K562 (cell line): ENCODE data around the gene ST6GALNAC1. TPM values are rescaled to one million over a fixed set of nuclear protein-coding genes. Genes with fewer than 3 reads are reported as not detected.

ENCODE experiments used
- BACH1 ChIP-seq: fragments of 200-800 bp; sonication (Bioruptor generic); IDR thresholded peaks from 2 replicates; pipeline ENCODE4 v1.6.1; 2016; ENCODE audit warnings: missing genetic modification characterization, missing compliant biosample characterization
- BCLAF1 ChIP-seq, 2 experiments: fragments of 450-650 bp in 1 of 2; IDR thresholded peaks; 2 replicates each; pipeline ENCODE4 v1.6.1; 2011 to 2017; ENCODE audit warnings: low read depth in 2 of 2, antibody characterized with exemption in 1 of 2, borderline replicate concordance in 1 of 2, low read length in 1 of 2, mild to moderate bottlenecking in 1 of 2, mixed read lengths in 1 of 2; ENCODE audit not compliant: control insufficient read depth in 1 of 2
- BHLHE40 ChIP-seq: IDR thresholded peaks from 2 replicates; pipeline ENCODE4 v1.6.1; 2011; ENCODE audit warnings: low read length, improper control_type of control experiment
- CBFA2T3 ChIP-seq: fragments of 450-650 bp; IDR thresholded peaks from 2 replicates; pipeline ENCODE4 v1.6.1; 2017
- E2F3 ChIP-seq: fragments of 250-450 bp; sonication (Bioruptor Pico); IDR thresholded peaks from 2 replicates; pipeline ENCODE4 v1.4.0; 2020; ENCODE audit warnings: mild to moderate bottlenecking
- HCFC1 ChIP-seq: IDR thresholded peaks from 2 replicates; pipeline ENCODE4 v1.6.1; 2012; ENCODE audit warnings: low read depth, low read length, improper control_type of control experiment
- JUN ChIP-seq, 2 experiments: sonication (generic) in 1 of 2; formaldehyde crosslinking in 1 of 2; IDR thresholded peaks; 2 replicates each; pipeline versions ENCODE4 v1.6.1 to v1.8.0; 2012 to 2022; ENCODE audit warnings: borderline replicate concordance in 2 of 2, mild to moderate bottlenecking in 2 of 2, improper control_type of control experiment in 1 of 2, low read depth in 1 of 2, low read length in 1 of 2, missing genetic modification reagents in 1 of 2
- LEF1 ChIP-seq: fragments of 450-650 bp; IDR thresholded peaks from 2 replicates; pipeline ENCODE4 v1.6.1; 2016; ENCODE audit warnings: mild to moderate bottlenecking
- MYBL2 ChIP-seq, 2 experiments: fragments of 450-650 bp in 1 of 2; sonication (generic) in 1 of 2; formaldehyde crosslinking in 1 of 2; IDR thresholded peaks; 2 replicates each; pipeline versions ENCODE4 v1.6.1 to v1.8.1; 2017 to 2022; ENCODE audit warnings: borderline replicate concordance in 1 of 2, inconsistent platforms in 1 of 2, low read depth in 1 of 2, mild to moderate bottlenecking in 1 of 2, missing genetic modification reagents in 1 of 2, moderate library complexity in 1 of 2
- NELFE ChIP-seq: IDR thresholded peaks from 2 replicates; pipeline ENCODE4 v1.6.1; 2011; ENCODE audit warnings: mild to moderate bottlenecking; ENCODE audit not compliant: insufficient read depth, insufficient read length
- POLR2H ChIP-seq: IDR thresholded peaks from 2 replicates; pipeline ENCODE4 v1.6.1; 2016; ENCODE audit warnings: missing genetic modification characterization, low read depth, mild to moderate bottlenecking, control low read depth, missing compliant biosample characterization, moderate library complexity
- SETDB1 ChIP-seq: IDR thresholded peaks from one replicate; pipeline ENCODE4 v1.6.1; 2012; ENCODE audit warnings: low read length, control low read depth, inconsistent platforms
- SIN3B ChIP-seq: fragments of 450-650 bp; IDR thresholded peaks from 2 replicates; pipeline ENCODE4 v1.6.1; 2017; ENCODE audit warnings: low read depth, mild to moderate bottlenecking, moderate library complexity
- SIRT6 ChIP-seq: IDR thresholded peaks from one replicate; pipeline ENCODE4 v1.6.1; 2012; ENCODE audit warnings: low read depth, mild to moderate bottlenecking, control low read depth, inconsistent platforms, low read length, moderate library complexity
- SIX5 ChIP-seq, 2 experiments: IDR thresholded peaks; 2 replicates each; pipeline ENCODE4 v1.6.1; 2011; ENCODE audit warnings: low read length in 2 of 2, borderline replicate concordance in 1 of 2, low read depth in 1 of 2, mild to moderate bottlenecking in 1 of 2, moderate library complexity in 1 of 2; ENCODE audit not compliant: insufficient read depth in 1 of 2
- SMAD3 ChIP-seq: fragments of 450-650 bp; formaldehyde crosslinking; conservative IDR thresholded peaks from 2 replicates; pipeline ENCODE4 v1.4.0; 2020; ENCODE audit warnings: mild to moderate bottlenecking
- ZBTB9 ChIP-seq: fragments of 450-650 bp; formaldehyde crosslinking; IDR thresholded peaks from 2 replicates; pipeline ENCODE4 v1.4.0; 2020; ENCODE audit warnings: mild to moderate bottlenecking, moderate library complexity
- ZFX ChIP-seq: sonication (generic); formaldehyde crosslinking; IDR thresholded peaks from 2 replicates; pipeline ENCODE4 v1.8.0; 2022; ENCODE audit warnings: mild to moderate bottlenecking, missing genetic modification reagents, moderate library complexity
- polyA plus RNA-seq, 8 experiments: library from polyadenylated mRNA; depleted of rRNA in 4 of 8; stranded (reverse) in 5 of 8; unstranded in 3 of 8; fragments of >200 nt; fragmentation: Nextera tagmentation in 2 of 8; fragmentation: Illumina TruSeq in 1 of 8; extraction: Ambion mirVana in 2 of 8; extraction: Trizol in 1 of 8; gene quantifications; 2 replicates each; pipeline versions ENCODE4 v1.2.1 to v1.2.3, GENCODE V29; 2011 to 2014; ENCODE audit warnings: inconsistent platforms in 1 of 8, missing spikeins in 1 of 8
- total RNA-seq, 7 experiments: library from RNA; depleted of rRNA in 6 of 7; stranded (reverse); fragments of >200 nt in 6 of 7; fragmentation: Illumina TruSeq in 2 of 7; extraction: Trizol in 2 of 7; gene quantifications; 2 replicates each; pipeline versions ENCODE4 v1.2.1 to v1.2.3, GENCODE V29; 2011 to 2021; ENCODE audit warnings: low replicate concordance in 1 of 7
- TF ChIP-seq, protein P1 (sequence below): sonication (generic); formaldehyde crosslinking; IDR thresholded peaks from 2 replicates; pipeline ENCODE4 v1.8.0; 2022; ENCODE audit warnings: mild to moderate bottlenecking, missing genetic modification reagents
- TF ChIP-seq, protein P2 (sequence below): sonication (generic); formaldehyde crosslinking; IDR thresholded peaks from 2 replicates; pipeline ENCODE4 v1.9.0; 2022; ENCODE audit warnings: mild to moderate bottlenecking, missing genetic modification reagents
- TF ChIP-seq, protein P3 (sequence below): fragments of 450-650 bp; formaldehyde crosslinking; IDR thresholded peaks from 2 replicates; pipeline ENCODE4 v1.4.0; 2020; ENCODE audit warnings: mild to moderate bottlenecking

Gene ST6GALNAC1
- total and polyA plus RNA-seq, 9 of the 15 experiments (the other 6 are each of a cell fraction or from before 2014, with no cell fraction given), result 20.6 to 68.4 (median 50.5) TPM

DNA sequence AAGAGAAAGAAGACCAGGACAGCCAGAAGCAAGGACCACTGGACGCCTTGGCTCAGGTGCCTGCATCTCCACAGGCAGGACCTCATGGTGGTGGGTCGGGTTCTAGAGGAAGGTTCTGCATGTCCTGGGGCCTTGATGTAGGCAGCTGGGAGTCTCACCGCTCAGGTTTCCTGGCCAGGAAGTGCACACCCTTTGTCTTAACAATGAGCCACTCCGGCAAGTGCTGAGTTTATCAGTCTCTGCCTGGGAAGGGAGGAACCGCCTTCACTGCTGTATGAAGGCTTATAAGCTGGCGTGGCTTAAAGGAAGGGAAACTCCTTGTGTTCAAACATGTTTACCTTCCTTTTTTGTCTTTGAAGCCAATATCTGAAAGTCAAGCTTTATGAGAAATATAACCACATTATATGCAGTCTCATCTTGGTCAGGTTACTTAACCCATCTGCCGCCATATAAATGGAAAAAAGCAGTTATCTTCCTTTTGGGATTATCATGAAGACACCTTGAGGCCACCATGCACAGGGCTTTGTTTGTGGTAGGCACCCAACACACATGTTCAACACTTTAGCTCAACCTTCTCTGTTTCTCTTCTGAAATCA is at the start of gene ST6GALNAC1 (continued):
- TF ChIP-seq, protein P1, sequence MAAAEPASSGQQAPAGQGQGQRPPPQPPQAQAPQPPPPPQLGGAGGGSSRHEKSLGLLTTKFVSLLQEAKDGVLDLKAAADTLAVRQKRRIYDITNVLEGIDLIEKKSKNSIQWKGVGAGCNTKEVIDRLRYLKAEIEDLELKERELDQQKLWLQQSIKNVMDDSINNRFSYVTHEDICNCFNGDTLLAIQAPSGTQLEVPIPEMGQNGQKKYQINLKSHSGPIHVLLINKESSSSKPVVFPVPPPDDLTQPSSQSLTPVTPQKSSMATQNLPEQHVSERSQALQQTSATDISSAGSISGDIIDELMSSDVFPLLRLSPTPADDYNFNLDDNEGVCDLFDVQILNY (CRISPR knock-in tag), result peak; percentile 77; the same call in 1 of the 2 replicates
- TF ChIP-seq ZBTB9 (peak; percentile 59; the same call in 1 of the 2 replicates), BHLHE40 (peak; percentile 44), SIX5 (IDR thresholded peaks at IDR 0.05; ENCODE audit: borderline replicate concordance in 1 of 2, insufficient read depth in 1 of 2, low read depth in 1 of 2, low read length in 2 of 2) (no peak), LEF1 (0 out of 2 replicates have a peak, but pooled peaks have one; percentile 36), BACH1 (tag) (peak; percentile 69), CBFA2T3 (peak; percentile 69), NELFE (no peak), SMAD3 (no peak), SIRT6 (no peak), SETDB1 (no peak), BCLAF1 (IDR thresholded peaks at IDR 0.05; ENCODE audit: borderline replicate concordance in 1 of 2, control insufficient read depth in 1 of 2, low read depth in 2 of 2, low read length in 1 of 2) (no peak), E2F3 (CRISPR knock-in tag) (no peak), ZFX (CRISPR knock-in tag) (peak; percentile 76), POLR2H (tag) (peak; percentile 89), SIN3B (no peak), MYBL2 (IDR thresholded peaks at IDR 0.05; ENCODE audit: low read depth) (no peak), MYBL2 (CRISPR knock-in tag; IDR thresholded peaks at IDR 0.05; ENCODE audit: borderline replicate concordance) (no peak), JUN (IDR thresholded peaks at IDR 0.05; ENCODE audit: borderline replicate concordance, low read depth, low read length) (no peak), JUN (CRISPR knock-in tag; IDR thresholded peaks at IDR 0.05; ENCODE audit: borderline replicate concordance) (no peak), HCFC1 (no peak)
- TF ChIP-seq, protein P2, sequence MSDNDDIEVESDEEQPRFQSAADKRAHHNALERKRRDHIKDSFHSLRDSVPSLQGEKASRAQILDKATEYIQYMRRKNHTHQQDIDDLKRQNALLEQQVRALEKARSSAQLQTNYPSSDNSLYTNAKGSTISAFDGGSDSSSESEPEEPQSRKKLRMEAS (CRISPR knock-in tag), result peak; percentile 58
- TF ChIP-seq, protein P3, sequence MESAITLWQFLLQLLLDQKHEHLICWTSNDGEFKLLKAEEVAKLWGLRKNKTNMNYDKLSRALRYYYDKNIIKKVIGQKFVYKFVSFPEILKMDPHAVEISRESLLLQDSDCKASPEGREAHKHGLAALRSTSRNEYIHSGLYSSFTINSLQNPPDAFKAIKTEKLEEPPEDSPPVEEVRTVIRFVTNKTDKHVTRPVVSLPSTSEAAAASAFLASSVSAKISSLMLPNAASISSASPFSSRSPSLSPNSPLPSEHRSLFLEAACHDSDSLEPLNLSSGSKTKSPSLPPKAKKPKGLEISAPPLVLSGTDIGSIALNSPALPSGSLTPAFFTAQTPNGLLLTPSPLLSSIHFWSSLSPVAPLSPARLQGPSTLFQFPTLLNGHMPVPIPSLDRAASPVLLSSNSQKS (CRISPR knock-in tag), result no peak
